22Rv1 (cell line): ENCODE data around the gene ASCC1.

Experiments
- H3K27ac ChIP-seq: fragments of 450-650 bp; 2 replicates; pipeline ENCODE4 v1.5.1; 2017
- CTCF ChIP-seq: fragments of 450-650 bp; IDR thresholded peaks from 2 replicates; pipeline ENCODE4 v1.5.1; 2017; ENCODE audit warnings: mild to moderate bottlenecking
- ZFX ChIP-seq: fragments of 450-650 bp; IDR thresholded peaks from 2 replicates; pipeline ENCODE4 v1.6.1; 2017; ENCODE audit warnings: antibody characterized with exemption, borderline replicate concordance

ASCC1 gene

GRCh38 chr10:72062832-72063702 is 153.0 kb downstream of the ASCC1 start:
- no peak overlapping the region for H3K27ac ChIP-seq
- TF ChIP-seq ZFX (no peak), CTCF (no peak)

GRCh38 chr10:72062382-72062781 is 153.7 kb downstream of the ASCC1 start:
- H3K27ac ChIP-seq, result no peak overlapping the region
- no peak for TF ChIP-seq CTCF
- no peak for TF ChIP-seq ZFX

GRCh38 chr10:72061930-72062329 is 154.1 kb downstream of the ASCC1 start:
- TF ChIP-seq CTCF, result no peak
- no peak overlapping the region for H3K27ac ChIP-seq

GRCh38 chr10:72061491-72061890 is 154.6 kb downstream of the ASCC1 start:
- TF ChIP-seq CTCF (no peak; the same call in 1 of the 2 replicates), ZFX (no peak)
- no peak overlapping the region for H3K27ac ChIP-seq

- no peak for TF ChIP-seq CTCF
- no peak for TF ChIP-seq ZFX
- H3K27ac ChIP-seq, result no peak overlapping the region
Measured at GRCh38 chr10:72059843-72060822, 155.9 kb downstream of the ASCC1 start.

GRCh38 chr10:72058989-72059842 is 156.9 kb downstream of the ASCC1 start:
- no peak overlapping the region for H3K27ac ChIP-seq
- TF ChIP-seq ZFX, result no peak
- no peak for TF ChIP-seq CTCF
